HepG2 (cell line): Measurements from ENCODE around the gene CAGE1. TPM values are rescaled to one million over a fixed set of nuclear protein-coding genes. Genes with fewer than 3 reads are reported as not detected.

ENCODE experiments used
- BRD4 ChIP-seq: sonication (generic); formaldehyde crosslinking; IDR thresholded peaks from 2 replicates; pipeline ENCODE4 v1.4.0; 2020; ENCODE audit warnings: missing genetic modification reagents
- HOMEZ ChIP-seq: IDR thresholded peaks from 2 replicates; pipeline ENCODE4 v1.6.1; 2016; ENCODE audit warnings: low read depth
- IKZF1 ChIP-seq: fragments of 450-650 bp; IDR thresholded peaks from 2 replicates; pipeline ENCODE4 v1.7.1; 2016
- MATR3 ChIP-seq: sonication (generic); formaldehyde crosslinking; IDR thresholded peaks from 2 replicates; pipeline ENCODE4 v1.4.0; 2020; ENCODE audit warnings: missing genetic modification reagents
- NONO ChIP-seq, 2 experiments: fragments of 450-650 bp in 1 of 2; sonication (generic) in 1 of 2; formaldehyde crosslinking in 1 of 2; IDR thresholded peaks in 1 of 2; conservative IDR thresholded peaks in 1 of 2; 2 replicates each; pipeline versions ENCODE4 v1.6.1 to v1.8.0; 2017 to 2022; ENCODE audit warnings: mild to moderate bottlenecking in 1 of 2, missing genetic modification reagents in 1 of 2, moderate library complexity in 1 of 2
- RCOR2 ChIP-seq: IDR thresholded peaks from 2 replicates; pipeline ENCODE4 v1.6.1; 2016; ENCODE audit warnings: missing biosample characterization, missing genetic modification reagents
- SRSF9 ChIP-seq: fragments of 200-400 bp; formaldehyde crosslinking; IDR thresholded peaks from 2 replicates; pipeline ENCODE4 v1.6.1; 2018; ENCODE audit warnings: borderline replicate concordance, mild to moderate bottlenecking, low read depth, low read length; ENCODE audit not compliant: insufficient read depth, poor library complexity, severe bottlenecking
- SRY ChIP-seq: sonication (generic); formaldehyde crosslinking; IDR thresholded peaks from 2 replicates; pipeline ENCODE4 v1.8.0; 2022; ENCODE audit warnings: mild to moderate bottlenecking, missing genetic modification reagents
- SSRP1 ChIP-seq: IDR thresholded peaks from 2 replicates; pipeline ENCODE4 v1.6.1; 2016; ENCODE audit warnings: control low read depth
- STAT5B ChIP-seq: sonication (generic); formaldehyde crosslinking; IDR thresholded peaks from 2 replicates; pipeline ENCODE4 v1.4.0; 2020; ENCODE audit warnings: missing genetic modification reagents
- TRIM24 ChIP-seq: sonication (generic); formaldehyde crosslinking; IDR thresholded peaks from 2 replicates; pipeline ENCODE4 v1.8.0; 2022; ENCODE audit warnings: mild to moderate bottlenecking, missing genetic modification reagents
- U2AF1 ChIP-seq: fragments of 200-400 bp; formaldehyde crosslinking; optimal IDR thresholded peaks from 2 replicates; pipeline ENCODE3; 2017; ENCODE audit warnings: mild to moderate bottlenecking, low read depth, low read length
- ZHX2 ChIP-seq, 2 experiments: sonication (generic) in 1 of 2; formaldehyde crosslinking in 1 of 2; IDR thresholded peaks; 2 replicates each; pipeline versions ENCODE4 v1.6.1 to v1.9.0; 2014 to 2022; ENCODE audit warnings: antibody characterized with exemption in 1 of 2, borderline replicate concordance in 1 of 2, inconsistent platforms in 1 of 2, low read depth in 1 of 2, missing genetic modification reagents in 1 of 2
- ZKSCAN8 ChIP-seq: IDR thresholded peaks from 2 replicates; pipeline ENCODE4 v1.6.1; 2016; ENCODE audit warnings: borderline replicate concordance, missing genetic modification reagents, missing compliant biosample characterization
- ZNF34 ChIP-seq: sonication (generic); formaldehyde crosslinking; IDR thresholded peaks from 2 replicates; pipeline ENCODE4 v1.4.0; 2020; ENCODE audit warnings: mild to moderate bottlenecking, missing genetic modification reagents, borderline replicate concordance
- ZNF75D ChIP-seq: sonication (generic); formaldehyde crosslinking; IDR thresholded peaks from 2 replicates; pipeline ENCODE4 v1.8.1; 2023; ENCODE audit warnings: missing genetic modification reagents, mild to moderate bottlenecking, borderline replicate concordance
- polyA plus RNA-seq, 8 experiments: library from polyadenylated mRNA; depleted of rRNA in 3 of 8; stranded (reverse) in 7 of 8; unstranded in 1 of 8; fragments of >200 nt; fragmentation: Illumina TruSeq in 4 of 8; extraction: Trizol in 4 of 8; gene quantifications; 2 replicates each; pipeline versions ENCODE4 v1.2.1 to v1.2.3, GENCODE V29; 2011 to 2016; ENCODE audit warnings: low read depth in 4 of 8, missing spikeins in 1 of 8, mixed read lengths in 1 of 8; ENCODE audit not compliant: insufficient read depth in 1 of 8
- total RNA-seq, 5 experiments: library from RNA; depleted of rRNA; stranded (reverse); fragments of >200 nt; fragmentation: Illumina TruSeq; extraction: Trizol; gene quantifications; 2 replicates each; pipeline ENCODE4 v1.2.3, GENCODE V29; 2016; ENCODE audit warnings: low read depth in 1 of 5
- TF ChIP-seq, protein P1 (sequence below): sonication (generic); formaldehyde crosslinking; IDR thresholded peaks from 2 replicates; pipeline ENCODE4 v1.5.0; 2020; ENCODE audit warnings: mild to moderate bottlenecking, missing genetic modification reagents, borderline replicate concordance
- TF ChIP-seq, protein P2 (sequence below): sonication (generic); formaldehyde crosslinking; IDR thresholded peaks from 2 replicates; pipeline ENCODE4 v1.4.0; 2020; ENCODE audit warnings: mild to moderate bottlenecking, low read depth, missing genetic modification reagents

CAGE1 gene
- total and polyA plus RNA-seq, 2 of the 13 experiments (the other 11 are each of a cell fraction or from before 2014, with no cell fraction given): 0.03 to 0.15 TPM

DNA sequence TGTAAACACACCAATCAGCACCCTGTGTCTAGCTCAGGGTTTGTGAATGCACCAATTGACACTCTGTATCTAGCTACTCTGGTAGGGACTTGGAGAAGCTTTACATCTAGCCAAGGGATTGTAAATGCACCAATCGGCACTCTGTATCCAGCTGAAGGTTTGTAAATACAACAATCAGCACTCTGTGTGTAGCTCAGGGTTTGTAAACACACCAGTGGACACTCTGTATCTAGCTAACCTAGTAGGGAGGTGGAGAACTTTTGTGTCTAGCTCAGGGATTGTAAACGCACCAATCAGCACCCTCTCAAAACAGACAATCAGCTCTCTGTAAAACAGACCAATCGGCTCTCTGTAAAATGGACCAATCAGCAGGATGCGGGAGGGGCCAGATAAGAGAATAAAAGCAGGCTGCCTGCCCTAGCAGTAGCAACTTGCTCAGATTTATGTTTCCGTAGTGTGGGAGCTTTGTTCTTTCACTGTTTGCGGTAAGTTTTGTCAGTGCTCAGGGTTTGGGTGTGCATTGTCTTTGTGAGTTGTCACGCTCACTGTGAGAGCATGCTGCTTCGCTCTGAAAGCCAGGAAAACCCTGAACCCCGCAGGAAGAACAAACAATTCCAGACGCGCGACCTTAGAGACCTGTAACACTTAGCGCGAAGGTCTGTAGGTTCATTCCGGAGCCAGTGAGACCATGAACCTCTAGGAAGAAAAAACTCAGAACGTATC is 37.1 kb upstream of the CAGE1 start (continued):
- 0 out of 2 replicates have a peak, but pooled peaks have one; percentile 18 for TF ChIP-seq ZKSCAN8
- no peak for TF ChIP-seq STAT5B (CRISPR knock-in tag)
- TF ChIP-seq SSRP1 (CRISPR knock-in tag): no peak
- no peak for TF ChIP-seq BRD4 (CRISPR knock-in tag)
- no peak for TF ChIP-seq IKZF1
- peak; percentile 71; the same call in 1 of the 2 replicates for TF ChIP-seq HOMEZ (CRISPR knock-in tag)
- TF ChIP-seq ZHX2 (IDR thresholded peaks at IDR 0.05; ENCODE audit: low read depth): 0 out of 2 replicates have a peak, but pooled peaks have one; percentile 20
- no peak for TF ChIP-seq ZHX2 (CRISPR knock-in tag; IDR thresholded peaks at IDR 0.05; ENCODE audit: borderline replicate concordance)
- TF ChIP-seq MATR3 (CRISPR knock-in tag): no peak
- no peak for TF ChIP-seq ZNF75D (CRISPR knock-in tag)
- TF ChIP-seq, protein P1, sequence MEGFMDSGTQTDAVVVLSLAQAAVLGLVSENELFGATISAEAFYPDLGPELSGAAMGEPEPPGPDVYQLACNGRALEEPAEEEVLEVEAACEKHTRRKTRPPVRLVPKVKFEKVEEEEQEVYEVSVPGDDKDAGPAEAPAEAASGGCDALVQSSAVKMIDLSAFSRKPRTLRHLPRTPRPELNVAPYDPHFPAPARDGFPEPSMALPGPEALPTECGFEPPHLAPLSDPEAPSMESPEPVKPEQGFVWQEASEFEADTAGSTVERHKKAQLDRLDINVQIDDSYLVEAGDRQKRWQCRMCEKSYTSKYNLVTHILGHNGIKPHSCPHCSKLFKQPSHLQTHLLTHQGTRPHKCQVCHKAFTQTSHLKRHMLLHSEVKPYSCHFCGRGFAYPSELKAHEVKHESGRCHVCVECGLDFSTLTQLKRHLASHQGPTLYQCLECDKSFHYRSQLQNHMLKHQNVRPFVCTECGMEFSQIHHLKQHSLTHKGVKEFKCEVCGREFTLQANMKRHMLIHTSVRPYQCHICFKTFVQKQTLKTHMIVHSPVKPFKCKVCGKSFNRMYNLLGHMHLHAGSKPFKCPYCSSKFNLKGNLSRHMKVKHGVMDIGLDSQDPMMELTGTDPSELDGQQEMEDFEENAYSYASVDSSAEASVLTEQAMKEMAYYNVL (CRISPR knock-in tag): no peak
- no peak for TF ChIP-seq ZNF34
- no peak for TF ChIP-seq SRSF9
- TF ChIP-seq, protein P2, sequence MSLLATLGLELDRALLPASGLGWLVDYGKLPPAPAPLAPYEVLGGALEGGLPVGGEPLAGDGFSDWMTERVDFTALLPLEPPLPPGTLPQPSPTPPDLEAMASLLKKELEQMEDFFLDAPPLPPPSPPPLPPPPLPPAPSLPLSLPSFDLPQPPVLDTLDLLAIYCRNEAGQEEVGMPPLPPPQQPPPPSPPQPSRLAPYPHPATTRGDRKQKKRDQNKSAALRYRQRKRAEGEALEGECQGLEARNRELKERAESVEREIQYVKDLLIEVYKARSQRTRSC (CRISPR knock-in tag): no peak
- no peak for TF ChIP-seq SRY (CRISPR knock-in tag)
- peak; percentile 45; the same call in 1 of the 2 replicates for TF ChIP-seq RCOR2 (CRISPR knock-in tag)
- no peak for TF ChIP-seq TRIM24 (CRISPR knock-in tag)
- TF ChIP-seq U2AF1: no peak
- no peak for TF ChIP-seq NONO (IDR thresholded peaks at IDR 0.05)
- no peak for TF ChIP-seq NONO (CRISPR knock-in tag; conservative IDR thresholded peaks at IDR 0.05)
